ACHN (cell line): ENCODE measurements around the gene CCN5.
A peak's percentile ranks its signal among the peaks of the same experiment; 100 is the strongest.

Source experiments
- DNase-seq: peaks from one replicate; pipeline ENCODE4 v3.0.0-alpha.2; 2015
- in situ Hi-C: cut with HindIII; loops from 2 replicates; pipeline ENCODE4 v1.10.0; 2017; ENCODE audit warnings: low sequenced_read_pairs, low pct_ligation_motif_present, low pct_unique_long_range_greater_than_20kb

The CCN5 gene

DNA sequence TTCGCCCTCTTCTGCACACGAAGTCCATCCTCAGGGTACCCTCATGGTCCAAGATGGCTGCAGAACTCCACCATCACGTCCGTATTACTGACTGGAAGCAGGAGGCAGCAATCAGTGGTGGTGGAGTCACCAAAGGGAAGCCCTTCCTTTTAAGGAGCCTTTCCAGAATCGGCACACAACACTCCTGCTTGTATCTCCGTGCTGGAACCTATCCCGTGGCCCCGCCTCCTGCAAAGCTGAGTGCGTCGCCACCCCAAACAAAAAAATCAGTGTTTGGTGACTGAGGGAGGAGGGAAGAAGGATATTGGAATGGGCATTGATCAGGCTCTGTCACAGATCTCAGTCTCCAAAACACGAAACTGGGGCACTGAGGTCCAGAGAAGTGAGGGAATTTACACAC is 5.8 kb upstream of the CCN5 start:
- no peak for DNase-seq
- in situ Hi-C loops: no loop called here

DNA sequence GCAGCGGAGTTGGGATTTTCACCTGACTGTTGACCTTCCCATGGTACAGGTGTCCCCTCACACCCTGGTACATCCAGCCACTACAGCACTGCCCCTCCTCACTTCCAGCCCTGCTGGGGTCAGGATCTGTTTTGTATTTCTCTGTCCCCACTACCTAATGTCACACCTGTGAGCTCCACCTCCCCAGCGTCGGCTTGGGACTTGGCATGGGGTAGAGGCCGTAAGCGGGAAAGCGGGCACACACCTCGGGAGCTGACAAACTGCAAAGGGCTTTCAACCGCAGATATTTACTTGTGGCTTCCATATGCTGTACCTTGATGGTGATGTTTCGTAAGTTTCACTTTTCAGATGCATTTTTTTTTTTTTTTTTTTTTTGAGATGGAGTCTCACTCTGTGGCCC is 5.4 kb upstream of the CCN5 start:
- in situ Hi-C loops: no loop called here
- no peak for DNase-seq

DNA sequence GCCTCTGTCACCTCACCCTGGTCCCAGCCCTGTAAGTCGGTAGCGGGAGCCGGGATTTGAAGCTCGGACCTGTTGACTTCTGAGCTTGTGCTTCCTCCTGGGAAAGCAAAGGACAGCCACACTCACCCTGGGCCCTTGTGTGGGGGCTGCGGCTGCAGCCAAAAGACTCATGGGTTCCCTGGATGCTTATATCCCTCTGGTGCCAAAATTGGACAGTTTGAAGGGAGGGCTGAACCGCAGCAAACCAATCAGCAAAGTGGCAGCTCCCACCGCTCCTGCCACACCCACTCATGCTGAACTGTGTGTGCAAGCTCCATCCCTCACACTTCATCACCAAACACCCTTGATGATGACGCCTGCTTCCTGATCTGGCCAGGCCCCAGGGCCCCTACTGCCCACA is 3.9 kb upstream of the CCN5 start:
- no peak for DNase-seq
- in situ Hi-C loops: no loop called here

DNA sequence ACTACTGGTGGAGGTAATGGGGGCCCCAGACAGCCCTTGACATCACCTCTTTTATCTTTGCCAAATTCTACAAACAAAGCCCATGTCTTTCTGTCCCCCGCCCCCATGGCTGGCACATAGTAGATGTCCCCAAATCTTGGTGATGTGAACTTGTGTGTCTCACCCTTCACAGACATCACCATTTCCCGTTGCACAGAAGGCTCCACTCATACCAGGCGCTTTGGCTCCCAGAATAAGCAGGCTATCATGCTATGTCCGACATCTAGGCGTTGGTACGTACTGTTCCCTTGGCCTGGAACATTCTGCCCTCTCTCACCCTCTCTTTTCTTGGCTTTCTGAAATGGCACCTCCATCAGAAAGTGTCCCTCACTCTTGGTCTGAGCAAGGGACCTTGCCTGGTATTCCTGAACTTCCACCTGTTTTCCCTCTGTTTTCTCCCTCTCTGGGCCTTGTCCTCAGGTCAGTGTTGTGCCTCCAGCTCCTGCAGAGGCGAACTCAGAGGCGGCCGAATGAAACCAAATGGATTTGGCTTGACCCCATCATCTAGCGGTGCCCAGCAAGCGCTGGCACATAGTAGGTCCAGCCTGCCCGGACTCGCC is 968 bp upstream of the CCN5 start:
- no peak for DNase-seq
- in situ Hi-C loops: no loop called here

DNA sequence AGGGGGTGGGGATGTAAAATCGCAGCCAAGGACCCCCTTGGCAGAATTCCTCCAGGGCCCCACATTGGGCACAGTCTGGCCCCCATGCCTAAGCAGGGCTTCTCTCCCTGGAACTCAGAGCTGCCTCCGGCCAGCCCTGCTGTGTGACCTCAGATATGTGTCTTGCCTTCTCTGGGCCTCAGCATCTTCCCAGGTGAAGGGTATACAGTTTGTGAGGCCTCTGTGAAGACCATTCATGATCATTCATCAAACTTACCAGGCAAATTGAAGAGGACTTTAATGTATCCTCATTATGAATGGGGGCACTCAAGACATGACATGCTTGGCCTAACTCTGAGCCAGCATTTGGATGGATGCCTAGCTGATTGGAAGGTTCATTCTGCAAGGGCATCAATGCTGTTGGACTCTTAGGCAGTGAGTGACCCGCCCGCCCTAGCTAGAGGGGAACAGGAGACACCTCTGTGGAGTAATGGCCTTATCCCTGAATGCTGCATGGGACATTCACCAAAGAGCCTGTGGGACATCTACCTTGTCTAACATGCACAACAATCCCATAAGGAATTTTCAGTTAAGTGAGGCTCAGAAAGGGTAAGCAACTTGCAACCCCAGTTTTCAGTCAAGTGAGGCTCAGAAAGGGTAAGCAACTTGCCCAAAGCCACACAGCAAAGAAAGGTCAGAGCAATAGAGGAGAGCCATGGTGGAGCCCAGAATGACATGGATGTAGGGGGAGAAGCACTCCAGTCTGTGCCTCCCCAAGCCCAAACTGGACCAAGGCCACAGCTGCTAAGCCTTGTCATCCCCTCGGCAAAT is 535 bp downstream of the CCN5 start:
- no peak for DNase-seq
- in situ Hi-C loops: no loop called here

DNA sequence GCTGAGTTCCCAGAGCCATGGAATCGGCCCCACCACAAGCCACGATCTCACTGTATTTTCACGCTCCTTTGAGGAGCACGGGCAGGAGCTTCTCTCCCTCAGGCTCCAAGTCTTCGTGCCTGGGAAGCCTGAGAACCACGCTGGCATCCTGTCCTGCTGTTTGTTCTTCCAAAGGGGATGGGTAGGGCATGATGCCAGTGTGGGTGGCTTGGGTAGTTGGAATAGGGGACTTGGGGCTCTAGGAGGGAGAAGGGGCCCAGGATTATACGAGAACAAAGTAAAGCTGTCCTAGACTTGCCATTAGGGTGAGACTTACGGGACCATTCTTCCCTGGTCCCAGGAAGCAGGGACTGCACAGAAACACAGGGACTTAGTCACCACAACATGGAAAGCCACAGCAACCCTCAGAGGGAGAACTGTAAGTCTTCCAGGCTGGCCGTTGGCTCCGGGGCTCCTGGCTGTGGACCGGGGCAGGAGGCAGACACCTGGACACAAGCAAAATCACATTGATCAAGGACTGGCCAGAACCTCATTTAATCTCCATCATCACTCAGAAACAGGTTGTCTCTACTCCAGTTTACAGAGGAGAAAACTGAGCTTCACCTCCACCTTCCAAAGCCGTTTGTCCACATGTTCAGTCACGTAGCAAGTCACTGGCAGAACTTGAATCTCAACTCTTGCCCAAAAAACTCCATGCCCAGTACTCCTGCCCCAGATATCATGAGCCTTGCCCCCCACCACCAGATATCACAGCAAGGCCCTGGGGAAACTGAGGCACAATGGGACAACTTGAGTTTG is 1.3 kb downstream of the CCN5 start:
- in situ Hi-C loops: no loop called here
- DNase-seq: no peak

DNA sequence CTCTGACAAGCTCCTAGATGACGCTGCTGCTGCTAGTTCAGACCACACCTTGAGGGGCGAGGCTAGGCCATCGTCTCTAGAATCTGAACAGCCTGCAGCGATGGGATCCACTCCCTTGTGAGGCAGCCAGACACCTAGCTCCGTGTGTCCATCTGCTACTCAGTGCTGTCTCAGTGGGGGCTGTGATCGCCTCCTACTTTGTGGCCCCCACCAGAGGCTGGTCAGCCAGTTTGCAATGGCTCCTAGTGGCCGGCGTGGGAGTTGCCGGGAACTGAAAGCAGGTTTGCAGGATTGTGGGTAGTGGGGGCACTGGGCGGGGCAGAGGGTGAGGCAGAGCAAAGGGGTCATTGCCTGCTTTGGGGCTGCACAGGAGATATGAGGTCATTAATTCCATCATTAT is 2.8 kb downstream of the CCN5 start:
- in situ Hi-C loops: no loop called here
- DNase-seq: no peak

DNA sequence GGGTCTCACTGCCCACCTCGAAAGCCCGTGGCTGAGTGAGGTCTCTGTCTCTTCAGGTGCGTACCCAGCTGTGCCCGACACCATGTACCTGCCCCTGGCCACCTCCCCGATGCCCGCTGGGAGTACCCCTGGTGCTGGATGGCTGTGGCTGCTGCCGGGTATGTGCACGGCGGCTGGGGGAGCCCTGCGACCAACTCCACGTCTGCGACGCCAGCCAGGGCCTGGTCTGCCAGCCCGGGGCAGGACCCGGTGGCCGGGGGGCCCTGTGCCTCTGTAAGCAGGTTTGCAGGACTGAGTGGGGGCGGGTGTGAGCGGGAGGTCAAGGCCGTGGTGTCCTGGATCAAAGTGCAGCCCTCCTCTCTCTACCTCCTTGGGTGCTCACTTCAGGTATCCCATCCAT is 4.7 kb downstream of the CCN5 start:
- no peak for DNase-seq
- in situ Hi-C loops: no loop called here

DNA sequence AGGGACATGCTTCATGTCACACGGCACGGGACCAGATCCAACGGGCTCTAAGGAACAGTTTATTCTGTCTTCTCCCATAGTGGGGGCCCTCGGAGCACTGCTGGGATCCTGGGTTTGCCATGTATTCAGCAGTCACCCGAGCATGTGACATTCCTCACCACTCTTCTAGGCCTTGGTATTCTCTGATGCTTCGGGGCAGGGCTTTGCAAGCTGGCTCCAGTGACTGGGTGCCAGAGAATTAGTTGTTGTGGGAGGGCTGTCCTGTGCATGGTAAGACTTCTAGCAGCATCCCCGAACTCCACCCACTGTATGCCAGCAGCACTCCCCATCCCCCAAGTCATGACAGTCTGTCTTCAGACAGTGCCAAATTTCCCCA is 5.4 kb downstream of the CCN5 start:
- in situ Hi-C loops: no loop called here
- DNase-seq: peak; percentile 96

DNA sequence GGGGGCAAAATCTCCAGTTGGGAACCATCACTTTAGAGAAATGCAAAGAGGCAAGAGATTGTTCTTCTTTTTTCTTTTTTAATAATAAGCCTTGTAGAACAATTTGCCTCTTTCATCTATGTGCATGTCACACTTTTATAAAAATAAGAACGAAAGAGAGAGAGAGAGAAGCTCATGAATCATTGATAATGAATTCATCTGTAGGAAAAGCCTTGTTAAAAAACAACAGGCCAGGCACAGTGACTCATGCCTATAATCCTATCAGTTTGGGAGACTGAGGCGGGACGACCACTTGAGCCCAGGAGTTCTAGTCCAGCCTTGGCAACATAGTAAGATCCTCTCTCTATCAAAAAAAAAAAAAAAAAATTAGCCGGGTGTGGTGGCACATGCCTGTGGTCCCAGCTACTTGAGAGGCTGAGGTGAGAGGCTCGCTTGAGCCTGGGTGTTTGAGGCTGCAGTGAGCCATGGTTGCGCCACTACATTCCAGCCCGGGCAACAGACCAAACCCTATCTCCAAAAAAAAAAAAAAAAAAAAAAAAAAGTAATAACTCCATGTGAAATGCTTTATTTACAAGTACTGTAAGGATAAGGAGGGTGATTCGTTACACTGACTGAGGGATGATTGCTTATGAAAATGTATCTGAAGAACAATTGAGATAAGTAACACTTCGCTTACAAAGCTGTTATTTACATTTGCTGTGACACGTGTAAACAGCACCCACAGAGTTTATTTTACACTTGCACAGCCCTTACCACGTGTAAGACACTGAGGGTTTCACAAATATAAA is 6.0 kb downstream of the CCN5 start:
- DNase-seq: peak; percentile 88
- in situ Hi-C loops: no loop called here

DNA sequence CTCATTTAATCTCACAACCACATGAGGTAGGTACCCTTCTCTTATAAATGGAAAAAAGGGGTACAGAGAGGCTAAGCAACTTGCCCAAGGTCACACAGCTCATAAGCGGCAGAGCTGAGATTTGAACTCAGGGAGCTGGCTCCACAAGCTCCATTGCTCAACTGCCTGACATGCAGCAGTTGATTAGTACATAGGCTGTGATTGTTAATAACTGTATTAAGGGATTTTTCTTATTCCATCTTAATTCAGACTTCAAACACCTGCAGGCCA is 6.6 kb downstream of the CCN5 start:
- in situ Hi-C loops: no loop called here
- no peak for DNase-seq

DNA sequence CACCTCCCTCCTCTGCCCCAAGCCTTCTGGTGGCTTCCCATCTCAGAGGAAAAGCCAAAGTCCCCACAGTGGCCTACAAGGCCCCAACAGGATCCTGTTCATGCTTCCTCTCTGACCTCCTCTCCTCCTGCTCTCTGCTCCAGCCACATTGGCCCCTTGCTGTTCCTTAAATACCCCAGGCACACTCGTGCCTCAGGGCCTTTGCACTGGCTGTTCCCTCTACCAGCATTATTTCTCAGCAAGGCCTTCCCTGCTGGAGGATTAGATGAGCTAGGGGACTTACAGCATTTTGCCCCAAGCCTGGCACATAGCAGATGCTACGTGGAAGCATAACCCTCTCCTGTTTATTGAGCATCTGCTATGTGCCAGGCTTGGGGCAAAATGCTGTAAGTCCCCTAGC is 7.8 kb downstream of the CCN5 start:
- DNase-seq: no peak
- in situ Hi-C loops: no loop called here

DNA sequence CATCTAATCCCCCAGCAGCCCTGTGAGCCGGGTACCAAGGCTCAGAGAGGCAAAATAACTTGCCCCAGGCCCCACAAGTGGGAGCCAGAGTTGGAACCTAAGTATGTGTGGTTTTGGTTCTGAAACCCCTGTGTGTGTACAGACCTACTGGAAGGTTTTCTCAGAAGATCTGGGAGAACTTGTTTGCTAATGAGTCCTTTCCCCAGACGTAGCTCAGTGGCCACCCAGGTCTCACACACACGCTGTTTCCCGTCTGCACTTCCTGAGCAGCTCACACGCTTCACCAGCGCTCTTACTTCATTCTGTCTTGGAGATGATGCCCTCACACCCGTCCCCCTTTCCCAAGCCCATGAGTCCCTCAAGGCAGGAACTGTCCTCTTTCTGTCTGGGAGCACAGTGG is 8.2 kb downstream of the CCN5 start:
- DNase-seq: no peak
- in situ Hi-C loops: no loop called here

DNA sequence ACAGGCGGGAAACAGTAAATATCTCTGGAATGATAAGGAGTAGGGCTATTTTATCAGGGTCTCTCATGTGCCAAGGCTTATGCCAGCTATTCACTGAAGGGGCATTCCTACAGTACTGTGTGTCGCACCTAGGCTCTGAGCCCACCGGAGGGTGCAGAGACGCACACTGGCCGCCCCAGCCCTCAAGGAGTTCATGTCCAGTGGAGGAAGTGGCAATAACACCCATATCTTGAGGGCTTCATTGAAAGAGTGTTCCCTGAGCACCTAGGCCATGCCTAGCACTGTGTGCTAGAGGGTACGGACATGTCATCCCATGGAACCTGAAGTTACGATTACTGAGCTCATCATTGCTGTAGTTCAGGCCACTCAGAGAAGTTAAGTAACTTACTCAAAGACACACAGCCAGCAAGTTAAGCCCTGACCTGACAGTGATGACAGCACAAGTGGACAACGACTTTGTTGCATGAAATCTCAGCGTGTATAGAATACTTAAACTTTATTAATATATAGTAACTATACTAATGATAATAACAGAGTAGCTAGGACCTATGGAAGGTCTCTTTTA is 8.7 kb downstream of the CCN5 start:
- DNase-seq: no peak
- in situ Hi-C loops: no loop called here

DNA sequence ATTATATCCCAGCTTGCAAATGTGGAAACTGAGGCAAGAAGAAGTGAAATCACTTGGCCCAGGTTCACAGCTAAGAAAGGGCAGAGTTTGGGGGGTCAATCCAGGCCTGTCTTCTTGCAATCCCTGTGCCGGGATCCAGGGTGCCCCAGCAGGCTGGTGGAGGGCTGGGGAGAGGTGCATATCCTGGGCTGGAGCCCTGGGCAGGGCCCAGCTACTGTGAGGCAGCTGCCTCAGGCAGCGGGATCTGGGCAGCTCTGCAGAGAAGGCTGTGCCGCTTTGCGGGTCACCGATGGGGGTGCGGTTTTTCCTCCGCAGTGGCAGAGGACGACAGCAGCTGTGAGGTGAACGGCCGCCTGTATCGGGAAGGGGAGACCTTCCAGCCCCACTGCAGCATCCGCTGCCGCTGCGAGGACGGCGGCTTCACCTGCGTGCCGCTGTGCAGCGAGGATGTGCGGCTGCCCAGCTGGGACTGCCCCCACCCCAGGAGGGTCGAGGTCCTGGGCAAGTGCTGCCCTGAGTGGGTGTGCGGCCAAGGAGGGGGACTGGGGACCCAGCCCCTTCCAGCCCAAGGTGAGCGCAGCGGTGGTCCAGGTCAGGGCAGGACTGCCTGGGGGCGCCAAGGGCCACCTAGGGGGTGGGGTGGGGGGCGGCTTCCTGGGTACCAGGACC is 9.4 kb downstream of the CCN5 start:
- in situ Hi-C loops: no loop called here
- DNase-seq: no peak

DNA sequence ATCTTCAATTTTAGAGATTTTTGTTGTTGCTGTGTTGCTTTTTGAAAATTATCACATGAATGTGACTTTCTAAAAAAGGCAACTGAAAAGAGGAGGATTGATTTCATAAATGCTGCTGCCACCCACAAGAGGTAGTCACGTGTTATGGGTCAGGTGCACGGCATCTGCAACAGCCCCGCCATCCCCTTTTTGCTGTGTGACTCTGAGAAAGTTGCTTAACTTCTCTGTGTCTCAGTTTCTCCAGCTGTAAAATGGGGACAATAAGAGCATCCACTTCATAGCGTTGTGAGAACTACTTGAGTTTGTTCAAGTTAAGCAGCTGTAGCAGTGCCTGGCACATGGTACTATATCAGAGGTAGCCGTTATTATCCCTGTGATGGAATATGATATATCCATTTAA is 10.7 kb downstream of the CCN5 start:
- in situ Hi-C loops: no loop called here
- no peak for DNase-seq

DNA sequence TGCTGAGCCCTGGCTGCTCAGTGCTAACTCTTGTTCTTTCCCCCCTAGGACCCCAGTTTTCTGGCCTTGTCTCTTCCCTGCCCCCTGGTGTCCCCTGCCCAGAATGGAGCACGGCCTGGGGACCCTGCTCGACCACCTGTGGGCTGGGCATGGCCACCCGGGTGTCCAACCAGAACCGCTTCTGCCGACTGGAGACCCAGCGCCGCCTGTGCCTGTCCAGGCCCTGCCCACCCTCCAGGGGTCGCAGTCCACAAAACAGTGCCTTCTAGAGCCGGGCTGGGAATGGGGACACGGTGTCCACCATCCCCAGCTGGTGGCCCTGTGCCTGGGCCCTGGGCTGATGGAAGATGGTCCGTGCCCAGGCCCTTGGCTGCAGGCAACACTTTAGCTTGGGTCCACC is 11.9 kb downstream of the CCN5 start:
- DNase-seq: no peak
- in situ Hi-C loops: no loop called here

DNA sequence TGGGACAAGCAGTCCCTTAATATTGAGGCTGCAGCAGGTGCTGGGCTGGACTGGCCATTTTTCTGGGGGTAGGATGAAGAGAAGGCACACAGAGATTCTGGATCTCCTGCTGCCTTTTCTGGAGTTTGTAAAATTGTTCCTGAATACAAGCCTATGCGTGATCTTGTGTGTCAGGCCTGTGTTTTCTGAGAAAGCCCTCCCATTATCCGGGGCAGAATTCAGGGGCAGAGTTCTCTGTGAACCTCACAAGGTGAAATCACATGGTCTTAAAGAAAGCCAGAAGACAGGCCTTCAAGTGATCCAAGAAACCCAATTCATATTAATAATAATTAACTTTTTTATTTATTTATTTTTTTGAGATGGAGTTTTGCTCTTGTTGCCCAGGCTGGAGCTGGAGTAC is 12.5 kb downstream of the CCN5 start:
- in situ Hi-C loops: no loop called here
- peak; percentile 26 for DNase-seq
